Measurements from ENCODE around the gene AGPAT2. TPM values are rescaled to one million over a fixed set of nuclear protein-coding genes. Genes with fewer than 3 reads are reported as not detected.

AGPAT2 gene
- total and polyA plus RNA-seq, 2 experiments from 2014 or later, result 31.8 to 44.7 TPM

DNA sequence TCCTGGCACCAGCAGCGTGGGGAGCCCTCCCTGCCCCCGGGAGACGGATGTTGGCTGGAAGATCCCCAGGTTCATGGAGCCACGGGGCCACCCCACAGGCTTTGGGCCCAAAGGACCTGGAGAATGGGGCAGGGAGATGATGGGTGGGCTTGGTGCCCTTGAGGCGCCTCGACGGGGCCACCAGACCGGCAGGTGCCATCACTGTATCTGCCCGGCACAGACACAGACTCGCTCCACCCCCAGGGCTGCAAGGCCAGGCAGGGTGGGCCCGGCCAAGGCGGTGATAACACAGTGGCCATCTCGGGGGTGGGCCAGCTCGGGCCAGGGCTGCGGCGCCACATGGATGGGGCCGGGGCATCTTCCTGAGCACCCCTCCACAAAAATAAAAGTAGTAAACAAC lies 59.6 kb downstream of the AGPAT2 start (continued):
- TF ChIP-seq, protein P1, sequence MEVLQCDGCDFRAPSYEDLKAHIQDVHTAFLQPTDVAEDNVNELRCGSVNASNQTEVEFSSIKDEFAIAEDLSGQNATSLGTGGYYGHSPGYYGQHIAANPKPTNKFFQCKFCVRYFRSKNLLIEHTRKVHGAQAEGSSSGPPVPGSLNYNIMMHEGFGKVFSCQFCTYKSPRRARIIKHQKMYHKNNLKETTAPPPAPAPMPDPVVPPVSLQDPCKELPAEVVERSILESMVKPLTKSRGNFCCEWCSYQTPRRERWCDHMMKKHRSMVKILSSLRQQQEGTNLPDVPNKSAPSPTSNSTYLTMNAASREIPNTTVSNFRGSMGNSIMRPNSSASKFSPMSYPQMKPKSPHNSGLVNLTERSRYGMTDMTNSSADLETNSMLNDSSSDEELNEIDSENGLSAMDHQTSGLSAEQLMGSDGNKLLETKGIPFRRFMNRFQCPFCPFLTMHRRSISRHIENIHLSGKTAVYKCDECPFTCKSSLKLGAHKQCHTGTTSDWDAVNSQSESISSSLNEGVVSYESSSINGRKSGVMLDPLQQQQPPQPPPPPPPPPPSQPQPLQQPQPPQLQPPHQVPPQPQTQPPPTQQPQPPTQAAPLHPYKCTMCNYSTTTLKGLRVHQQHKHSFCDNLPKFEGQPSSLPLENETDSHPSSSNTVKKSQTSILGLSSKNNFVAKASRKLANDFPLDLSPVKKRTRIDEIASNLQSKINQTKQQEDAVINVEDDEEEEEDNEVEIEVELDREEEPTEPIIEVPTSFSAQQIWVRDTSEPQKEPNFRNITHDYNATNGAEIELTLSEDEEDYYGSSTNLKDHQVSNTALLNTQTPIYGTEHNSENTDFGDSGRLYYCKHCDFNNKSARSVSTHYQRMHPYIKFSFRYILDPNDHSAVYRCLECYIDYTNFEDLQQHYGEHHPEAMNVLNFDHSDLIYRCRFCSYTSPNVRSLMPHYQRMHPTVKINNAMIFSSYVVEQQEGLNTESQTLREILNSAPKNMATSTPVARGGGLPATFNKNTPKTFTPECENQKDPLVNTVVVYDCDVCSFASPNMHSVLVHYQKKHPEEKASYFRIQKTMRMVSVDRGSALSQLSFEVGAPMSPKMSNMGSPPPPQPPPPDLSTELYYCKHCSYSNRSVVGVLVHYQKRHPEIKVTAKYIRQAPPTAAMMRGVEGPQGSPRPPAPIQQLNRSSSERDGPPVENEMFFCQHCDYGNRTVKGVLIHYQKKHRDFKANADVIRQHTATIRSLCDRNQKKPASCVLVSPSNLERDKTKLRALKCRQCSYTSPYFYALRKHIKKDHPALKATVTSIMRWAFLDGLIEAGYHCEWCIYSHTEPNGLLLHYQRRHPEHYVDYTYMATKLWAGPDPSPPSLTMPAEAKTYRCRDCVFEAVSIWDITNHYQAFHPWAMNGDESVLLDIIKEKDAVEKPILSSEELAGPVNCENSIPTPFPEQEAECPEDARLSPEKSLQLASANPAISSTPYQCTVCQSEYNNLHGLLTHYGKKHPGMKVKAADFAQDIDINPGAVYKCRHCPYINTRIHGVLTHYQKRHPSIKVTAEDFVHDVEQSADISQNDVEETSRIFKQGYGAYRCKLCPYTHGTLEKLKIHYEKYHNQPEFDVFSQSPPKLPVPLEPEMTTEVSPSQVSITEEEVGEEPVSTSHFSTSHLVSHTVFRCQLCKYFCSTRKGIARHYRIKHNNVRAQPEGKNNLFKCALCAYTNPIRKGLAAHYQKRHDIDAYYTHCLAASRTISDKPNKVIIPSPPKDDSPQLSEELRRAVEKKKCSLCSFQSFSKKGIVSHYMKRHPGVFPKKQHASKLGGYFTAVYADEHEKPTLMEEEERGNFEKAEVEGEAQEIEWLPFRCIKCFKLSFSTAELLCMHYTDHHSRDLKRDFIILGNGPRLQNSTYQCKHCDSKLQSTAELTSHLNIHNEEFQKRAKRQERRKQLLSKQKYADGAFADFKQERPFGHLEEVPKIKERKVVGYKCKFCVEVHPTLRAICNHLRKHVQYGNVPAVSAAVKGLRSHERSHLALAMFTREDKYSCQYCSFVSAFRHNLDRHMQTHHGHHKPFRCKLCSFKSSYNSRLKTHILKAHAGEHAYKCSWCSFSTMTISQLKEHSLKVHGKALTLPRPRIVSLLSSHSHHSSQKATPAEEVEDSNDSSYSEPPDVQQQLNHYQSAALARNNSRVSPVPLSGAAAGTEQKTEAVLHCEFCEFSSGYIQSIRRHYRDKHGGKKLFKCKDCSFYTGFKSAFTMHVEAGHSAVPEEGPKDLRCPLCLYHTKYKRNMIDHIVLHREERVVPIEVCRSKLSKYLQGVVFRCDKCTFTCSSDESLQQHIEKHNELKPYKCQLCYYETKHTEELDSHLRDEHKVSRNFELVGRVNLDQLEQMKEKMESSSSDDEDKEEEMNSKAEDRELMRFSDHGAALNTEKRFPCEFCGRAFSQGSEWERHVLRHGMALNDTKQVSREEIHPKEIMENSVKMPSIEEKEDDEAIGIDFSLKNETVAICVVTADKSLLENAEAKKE (CRISPR knock-in tag; IDR thresholded peaks at IDR 0.05), result no peak

DNA sequence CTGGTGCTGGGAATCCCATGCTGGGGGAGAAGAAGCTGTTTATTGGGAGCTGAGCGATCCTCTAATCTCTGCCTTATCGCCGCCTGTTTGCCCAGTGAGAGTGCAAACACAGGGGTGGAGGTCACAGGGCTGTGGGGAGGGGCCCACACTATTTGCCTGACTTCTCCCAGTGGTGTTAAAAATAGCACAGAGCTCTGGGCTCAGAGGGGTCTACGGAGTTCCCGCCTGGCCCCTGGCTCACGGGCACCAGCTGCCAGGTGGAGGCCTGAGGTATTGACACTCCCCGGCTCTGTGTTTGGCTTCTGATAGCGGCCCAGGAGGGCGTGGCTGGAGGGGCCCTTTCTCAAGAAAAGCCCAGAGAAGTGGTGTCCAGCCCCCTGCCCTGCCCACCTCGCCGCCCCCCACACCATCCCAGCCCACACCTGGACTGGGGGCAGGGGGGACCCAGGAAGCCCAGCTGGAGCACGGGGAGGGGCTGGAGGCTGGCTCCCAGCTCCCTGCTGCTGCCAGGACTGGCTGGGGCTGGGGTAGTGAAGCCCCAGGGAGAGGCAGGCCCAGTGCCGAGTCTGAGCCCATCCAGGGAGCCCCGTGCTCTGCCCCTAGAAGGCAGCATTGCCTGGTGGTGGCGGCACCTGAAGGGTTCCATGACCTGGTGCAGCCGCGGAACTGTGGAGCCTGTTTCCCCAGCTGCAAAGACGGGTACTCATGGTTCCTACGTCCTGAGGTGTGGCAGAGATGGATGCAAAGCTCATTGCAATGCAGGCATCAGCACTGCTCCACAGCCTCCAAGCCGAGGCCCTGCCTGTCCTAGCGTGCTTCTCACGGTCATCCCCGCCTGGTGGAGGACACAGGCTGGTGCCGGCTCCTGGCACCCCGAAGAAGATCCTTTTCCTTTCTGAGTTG lies 60.3 kb downstream of the AGPAT2 start:
- Mint-ChIP-seq H3K27me3 (ENCODE audit: insufficient read depth, low read depth, poor library complexity) (peaks cover 3% of the 10 kb centered on the region), H3K4me1 (peaks cover 8% of the 10 kb centered on the region; the same call in 2 of the 3 replicates), H3K36me3 (ENCODE audit: low read depth) (no peaks in the 10 kb centered on the region), H3K27ac (no peak overlapping the region; the same call in 1 of the 2 replicates), H3K4me3 (no peak overlapping the region), H3K9me3 (no peaks in the 10 kb centered on the region)
- no peak overlapping the region for H2AFZ ChIP-seq
- peak; percentile 24 for ATAC-seq
- no peak for DNase-seq (ENCODE audit: low spot score)
- H3K79me2 ChIP-seq (replicated peaks; ENCODE audit: insufficient read depth), result no peaks in the 10 kb centered on the region
- TF ChIP-seq, protein P2, sequence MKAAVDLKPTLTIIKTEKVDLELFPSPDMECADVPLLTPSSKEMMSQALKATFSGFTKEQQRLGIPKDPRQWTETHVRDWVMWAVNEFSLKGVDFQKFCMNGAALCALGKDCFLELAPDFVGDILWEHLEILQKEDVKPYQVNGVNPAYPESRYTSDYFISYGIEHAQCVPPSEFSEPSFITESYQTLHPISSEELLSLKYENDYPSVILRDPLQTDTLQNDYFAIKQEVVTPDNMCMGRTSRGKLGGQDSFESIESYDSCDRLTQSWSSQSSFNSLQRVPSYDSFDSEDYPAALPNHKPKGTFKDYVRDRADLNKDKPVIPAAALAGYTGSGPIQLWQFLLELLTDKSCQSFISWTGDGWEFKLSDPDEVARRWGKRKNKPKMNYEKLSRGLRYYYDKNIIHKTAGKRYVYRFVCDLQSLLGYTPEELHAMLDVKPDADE (IDR thresholded peaks at IDR 0.05), result no peak
- peak in 1 of 2 experiments; percentile 7; a peak in 1 of 4 replicates for TF ChIP-seq CTCF (conservative IDR thresholded peaks at IDR 0.05; ENCODE audit: low read depth in 2 of 2)
- peaks cover 13% of the 10 kb centered on the region for H3F3A ChIP-seq (replicated peaks; ENCODE audit: low read depth)
- no peaks in the 10 kb centered on the region for H3K27me3 ChIP-seq (ENCODE audit: insufficient read depth)
- H4K20me1 ChIP-seq (replicated peaks; ENCODE audit: insufficient read depth), result no peaks in the 10 kb centered on the region
- H3K4me2 ChIP-seq, result no peak overlapping the region
- no peak overlapping the region for H3K4me3 ChIP-seq
- H3K4me1 ChIP-seq (ENCODE audit: insufficient read depth), result no peaks in the 10 kb centered on the region
- H3K27ac ChIP-seq (ENCODE audit: low read depth), result no peak overlapping the region
- H3K36me3 ChIP-seq (ENCODE audit: insufficient read depth), result no peaks in the 10 kb centered on the region
- H3K9me2 ChIP-seq (ENCODE audit: insufficient read depth), result no peaks in the 10 kb centered on the region
